ENCODE measurements around the gene ZNF726.
"Not testable (repeated sequence)": the region's sequence is repeated elsewhere in the genome, so short reads cannot be mapped to it uniquely, and the experiment has no call there.

The ZNF726 gene

DNA sequence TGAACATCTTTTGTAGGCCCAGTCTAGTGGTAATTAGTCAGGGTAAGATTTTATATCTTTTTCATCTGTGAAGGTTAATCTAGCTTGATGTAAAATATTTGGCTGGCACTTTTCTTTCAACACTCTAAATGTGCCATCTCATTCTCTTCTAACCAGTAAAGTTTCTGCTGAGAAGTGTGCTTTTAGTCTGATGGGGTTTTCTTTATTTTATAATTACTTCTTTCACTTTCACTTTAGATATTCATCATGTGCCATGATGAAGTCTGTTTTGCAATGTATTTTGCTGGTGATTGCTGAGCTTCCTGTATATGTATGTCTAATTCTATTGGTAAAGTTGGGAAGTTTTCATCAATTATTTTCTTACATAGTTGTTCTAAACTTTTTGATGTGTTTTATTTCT, 31.9 kb downstream of the ZNF726 start:
- DNase-seq: no peak

DNA sequence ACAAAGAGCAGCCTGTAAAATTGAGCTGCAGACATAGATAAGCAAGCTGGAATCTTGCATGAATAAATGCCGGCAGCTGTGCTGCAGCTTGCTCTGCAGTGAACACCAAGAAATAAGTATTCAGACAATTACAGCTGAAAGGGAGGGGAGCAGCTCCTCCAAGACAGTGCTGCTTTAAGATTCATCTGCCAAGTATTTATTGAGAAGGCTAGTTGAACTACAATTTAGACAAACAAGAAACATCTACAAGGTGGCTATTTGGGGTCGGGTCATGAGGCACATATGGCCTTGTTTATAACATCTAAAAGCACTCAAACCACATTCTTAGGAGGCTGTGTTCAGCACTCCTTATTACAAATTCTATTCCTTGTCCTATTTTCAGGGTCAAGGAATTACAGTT, 34.9 kb downstream of the ZNF726 start:
- DNase-seq: no peak

DNA sequence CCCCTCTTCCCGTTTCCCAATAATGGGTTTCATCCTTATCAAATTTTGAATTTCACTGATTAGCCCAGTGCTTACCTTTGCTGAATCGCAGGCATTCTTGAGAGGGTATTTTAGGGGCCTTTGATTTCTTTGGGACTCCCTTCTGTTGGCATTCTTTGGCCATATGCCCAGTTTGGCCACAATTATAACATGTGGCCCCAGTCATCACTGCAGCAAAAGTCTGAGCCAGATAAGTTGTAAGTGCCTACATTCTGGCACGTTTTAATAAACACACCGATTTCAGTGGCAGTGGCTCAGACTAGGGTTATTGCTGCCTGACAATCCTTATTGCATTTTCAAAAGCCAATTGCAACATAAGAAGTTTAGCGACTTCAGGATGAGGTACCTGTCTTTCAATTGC, 41.4 kb downstream of the ZNF726 start:
- DNase-seq: no peak

GRCh38 chr19:23957660-23958281, 43.1 kb downstream of the ZNF726 start:
- no peak for DNase-seq

DNA sequence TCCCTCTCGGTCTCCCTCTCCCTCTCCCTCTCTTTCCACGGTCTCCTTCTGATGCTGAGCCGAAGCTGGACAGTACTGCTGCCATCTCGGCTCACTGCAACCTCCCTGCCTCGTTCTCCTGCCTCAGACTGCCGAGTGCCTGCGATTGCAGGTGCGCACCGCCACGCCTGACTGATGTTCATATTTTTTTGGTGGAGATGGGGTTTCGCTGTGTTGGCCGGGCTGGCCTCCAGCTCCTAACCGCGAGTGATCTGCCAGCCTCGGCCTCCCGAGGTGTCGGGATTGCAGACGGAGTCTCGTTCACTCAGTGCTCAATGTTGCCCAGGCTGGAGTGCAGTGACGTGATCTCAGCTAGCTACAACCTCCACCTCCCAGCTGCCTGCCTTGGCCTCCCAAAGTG, 48.7 kb downstream of the ZNF726 start:
- not testable (repeated sequence) for DNase-seq

GRCh38 chr19:23963881-23964280, 49.2 kb downstream of the ZNF726 start:
- not testable (repeated sequence) for DNase-seq

- DNase-seq: not testable (repeated sequence)
These were observed 49.6 kb downstream of the ZNF726 start for GRCh38 chr19:23964334-23964733.

- no peak for DNase-seq
These were observed 54.9 kb downstream of the ZNF726 start for GRCh38 chr19:23969630-23970029.

GRCh38 chr19:23971598-23971997, 56.9 kb downstream of the ZNF726 start:
- DNase-seq: no peak

- no peak for DNase-seq
These were observed 57.5 kb downstream of the ZNF726 start for GRCh38 chr19:23972161-23972560.

DNA sequence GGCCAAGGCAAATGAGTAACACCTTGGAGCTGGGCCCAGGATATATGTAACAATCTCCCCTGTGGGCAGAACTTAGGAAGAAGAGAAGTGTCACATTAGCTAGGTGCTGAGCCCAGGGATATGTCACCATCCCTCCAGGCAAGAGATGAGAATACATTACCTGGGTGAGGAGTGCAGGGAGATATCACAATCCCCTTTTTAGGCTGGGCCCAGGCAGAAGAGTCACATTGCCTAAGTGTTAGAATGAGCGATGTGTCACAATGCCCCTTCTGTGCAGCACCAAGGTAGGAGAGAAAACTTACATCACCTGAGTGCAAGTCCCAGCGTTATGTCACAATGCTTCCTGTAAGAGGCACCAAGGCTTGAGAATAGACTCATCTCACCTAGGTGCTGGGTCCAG, 60.3 kb downstream of the ZNF726 start:
- DNase-seq: no peak

- DNase-seq: not testable (repeated sequence)
These were observed 61.9 kb downstream of the ZNF726 start for GRCh38 chr19:23976631-23977030.

DNA sequence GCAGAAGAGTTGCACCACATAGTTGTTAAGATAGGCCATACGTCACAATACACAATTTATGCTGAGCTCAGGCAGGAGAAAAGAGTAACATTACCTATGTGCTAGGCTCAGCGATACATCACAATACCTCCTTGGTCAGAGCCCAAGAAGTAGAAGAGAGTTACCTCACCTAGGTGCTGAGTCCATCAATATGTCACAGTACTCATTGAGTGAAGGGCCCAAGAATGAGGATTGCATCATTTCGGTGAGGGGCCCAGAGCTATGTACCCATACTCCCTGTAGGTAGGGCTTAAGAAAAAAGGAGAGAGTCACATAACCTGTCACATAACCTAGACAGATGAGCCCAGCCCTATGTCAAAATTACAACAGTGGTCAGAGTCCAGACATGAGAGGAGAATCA, 62.6 kb downstream of the ZNF726 start:
- not testable (repeated sequence) for DNase-seq

DNA sequence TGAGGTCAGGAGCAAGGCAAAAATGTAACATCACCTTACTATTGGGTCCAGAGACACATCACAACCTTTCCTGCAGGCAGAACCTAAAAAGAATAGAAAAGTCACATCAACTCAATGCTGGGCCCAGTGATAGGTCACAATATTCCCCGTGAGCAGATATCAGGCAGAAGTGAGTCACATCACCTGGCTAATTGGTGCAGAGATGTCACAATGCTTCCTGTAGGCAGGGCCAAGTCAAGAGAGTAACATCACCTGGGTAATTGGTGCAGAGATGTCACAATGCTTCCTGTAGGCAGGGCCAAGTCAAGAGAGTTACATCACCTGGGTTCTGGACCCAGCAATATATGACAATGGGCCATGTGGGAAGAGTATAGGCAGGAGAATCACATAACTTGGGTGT, 63.4 kb downstream of the ZNF726 start:
- no peak for DNase-seq

GRCh38 chr19:23980805-23981204, 66.1 kb downstream of the ZNF726 start:
- no peak for DNase-seq

GRCh38 chr19:23981863-23982262, 67.2 kb downstream of the ZNF726 start:
- no peak for DNase-seq

DNA sequence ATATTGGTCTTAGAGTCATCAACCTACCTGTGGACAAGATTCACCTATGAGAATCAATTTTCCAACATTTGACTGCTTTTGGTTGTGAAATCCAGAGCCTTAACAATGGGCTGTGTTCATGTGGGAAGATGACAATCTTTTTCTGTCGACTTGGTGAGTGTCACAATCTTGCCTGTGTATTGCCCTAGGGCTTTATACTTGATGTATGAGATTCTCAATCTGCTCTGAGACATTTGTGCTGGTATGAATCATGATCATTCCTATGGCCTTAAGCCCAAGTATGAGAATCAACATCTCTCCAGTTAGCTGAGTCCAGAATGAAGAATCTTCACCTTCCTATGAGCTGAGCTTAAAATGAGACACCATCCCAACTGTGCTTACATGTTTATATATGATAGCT, 68.7 kb downstream of the ZNF726 start:
- DNase-seq: no peak
